Memory B cell (primary cell): ENCODE data around the gene CFD.
"Not testable (repeated sequence)": the region's sequence is repeated elsewhere in the genome, so short reads cannot be mapped to it uniquely, and the experiment has no call there.

Source experiments
- ATAC-seq: fragments of 150-1000 bp; cut with Tn5 transposase; 2 replicates; pipeline ENCODE4 v1.10.0; 2021; ENCODE audit warnings: low read depth, mild to moderate bottlenecking, moderate library complexity
- DNase-seq, 2 donors: peaks; one replicate each; pipeline ENCODE4 v3.0.0; 2022; ENCODE audit warnings: low spot score in 2 of 2
- H3K27ac Mint-ChIP-seq: one replicate; pipeline ENCODE4 v1.8.0; 2022; ENCODE audit warnings: mild to moderate bottlenecking, moderate library complexity, mixed read lengths
- H3K27me3 Mint-ChIP-seq: one replicate; pipeline ENCODE4 v1.8.0; 2022; ENCODE audit warnings: mixed read lengths
- H3K36me3 Mint-ChIP-seq: one replicate; pipeline ENCODE4 v1.8.0; 2022; ENCODE audit warnings: mild to moderate bottlenecking, mixed read lengths
- H3K4me1 Mint-ChIP-seq: one replicate; pipeline ENCODE4 v1.8.0; 2022; ENCODE audit warnings: mixed read lengths
- H3K4me3 Mint-ChIP-seq: one replicate; pipeline ENCODE4 v1.8.0; 2022; ENCODE audit warnings: mild to moderate bottlenecking, moderate library complexity, mixed read lengths
- H3K9me3 Mint-ChIP-seq: one replicate; pipeline ENCODE4 v1.8.0; 2022; ENCODE audit warnings: mixed read lengths

CFD gene

GRCh38 chr19:879711-880438 is 20.4 kb downstream of the CFD start:
- Mint-ChIP-seq H3K27me3 (no peaks in the 10 kb centered on the region), H3K4me3 (no peak overlapping the region), H3K4me1 (peaks cover 9% of the 10 kb centered on the region), H3K9me3 (no peaks in the 10 kb centered on the region), H3K36me3 (peaks cover 8% of the 10 kb centered on the region), H3K27ac (peak overlapping the region; percentile 75)
- no peak for ATAC-seq
- no peak for DNase-seq

DNA sequence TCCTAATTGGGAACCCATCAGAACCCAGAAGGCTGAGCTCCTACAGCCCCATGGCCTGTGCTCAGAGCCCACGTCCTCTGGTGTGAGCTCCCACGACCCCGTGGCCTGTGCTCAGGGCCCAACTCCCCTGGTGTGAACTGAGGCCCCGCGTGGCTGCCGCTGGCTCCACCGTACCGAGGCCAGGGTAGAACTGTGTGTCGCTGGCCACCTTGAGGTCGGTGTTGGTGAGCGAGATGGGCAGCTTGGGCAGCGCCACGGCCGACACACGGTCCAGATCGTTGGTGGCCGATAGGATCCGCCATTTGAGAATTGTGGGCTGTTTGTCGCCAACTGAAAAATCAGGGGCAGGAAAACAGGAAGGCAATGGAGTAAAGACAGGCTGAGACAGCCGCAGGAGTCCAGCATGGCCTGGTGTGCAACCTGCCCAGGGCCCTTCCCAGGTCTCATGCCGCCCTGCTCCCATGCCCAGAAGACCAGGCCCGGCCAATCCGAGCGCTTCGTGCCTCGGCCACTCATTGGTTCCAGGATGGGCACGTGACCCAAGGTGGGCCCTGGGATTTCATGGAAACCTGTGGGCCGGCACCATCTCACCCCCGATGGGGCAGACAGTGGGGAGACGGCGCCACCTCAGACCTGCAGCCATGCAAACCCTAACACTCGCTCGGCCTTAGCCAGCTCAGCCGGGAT is 22.1 kb downstream of the CFD start:
- Mint-ChIP-seq H3K36me3 (peaks cover 8% of the 10 kb centered on the region), H3K9me3 (no peaks in the 10 kb centered on the region), H3K4me1 (peaks cover 5% of the 10 kb centered on the region), H3K27ac (no peak overlapping the region), H3K4me3 (no peak overlapping the region), H3K27me3 (no peaks in the 10 kb centered on the region)
- ATAC-seq, result no peak
- DNase-seq, result no peak

GRCh38 chr19:882871-883497 is 23.5 kb downstream of the CFD start:
- H3K4me3 Mint-ChIP-seq, result no peak overlapping the region

GRCh38 chr19:883661-884211 is 24.3 kb downstream of the CFD start:
- peaks cover 8% of the 10 kb centered on the region for H3K36me3 Mint-ChIP-seq
- H3K27ac Mint-ChIP-seq, result no peak overlapping the region
- ATAC-seq, result no peak
- H3K9me3 Mint-ChIP-seq, result no peaks in the 10 kb centered on the region
- no peaks in the 10 kb centered on the region for H3K27me3 Mint-ChIP-seq
- no peak overlapping the region for H3K4me3 Mint-ChIP-seq
- DNase-seq, result no peak
- peaks cover 5% of the 10 kb centered on the region for H3K4me1 Mint-ChIP-seq

More at GRCh38 chr19:882871-883497, 23.5 kb downstream of the CFD start:
- H3K27me3 Mint-ChIP-seq, result no peaks in the 10 kb centered on the region
- ATAC-seq (no peak), DNase-seq (no peak)
- peaks cover 8% of the 10 kb centered on the region for H3K36me3 Mint-ChIP-seq
- no peaks in the 10 kb centered on the region for H3K9me3 Mint-ChIP-seq
- H3K27ac Mint-ChIP-seq, result no peak overlapping the region
- peaks cover 5% of the 10 kb centered on the region for H3K4me1 Mint-ChIP-seq

- Mint-ChIP-seq H3K9me3 (no peaks in the 10 kb centered on the region), H3K27ac (no peak overlapping the region), H3K4me3 (no peak overlapping the region), H3K4me1 (peaks cover 5% of the 10 kb centered on the region), H3K36me3 (peaks cover 2% of the 10 kb centered on the region), H3K27me3 (no peaks in the 10 kb centered on the region)
- no peak for ATAC-seq
- no peak for DNase-seq
These were observed 25.2 kb downstream of the CFD start for GRCh38 chr19:884420-885211.

GRCh38 chr19:885536-886224 is 26.2 kb downstream of the CFD start:
- H3K27me3 Mint-ChIP-seq, result no peaks in the 10 kb centered on the region
- no peak overlapping the region for H3K4me3 Mint-ChIP-seq
- DNase-seq, result no peak
- H3K4me1 Mint-ChIP-seq, result peaks cover 5% of the 10 kb centered on the region
- no peak overlapping the region for H3K27ac Mint-ChIP-seq
- ATAC-seq, result no peak
- H3K9me3 Mint-ChIP-seq, result no peaks in the 10 kb centered on the region
- peaks cover 2% of the 10 kb centered on the region for H3K36me3 Mint-ChIP-seq

- no peaks in the 10 kb centered on the region for H3K27me3 Mint-ChIP-seq
- DNase-seq, result no peak
- H3K4me3 Mint-ChIP-seq, result no peak overlapping the region
- no peaks in the 10 kb centered on the region for H3K9me3 Mint-ChIP-seq
- H3K27ac Mint-ChIP-seq, result peak overlapping the region; percentile 100
- H3K4me1 Mint-ChIP-seq, result peaks cover 11% of the 10 kb centered on the region
- no peak for ATAC-seq
- H3K36me3 Mint-ChIP-seq, result peaks cover 2% of the 10 kb centered on the region
These were observed 27.6 kb downstream of the CFD start for GRCh38 chr19:887072-887471.

DNA sequence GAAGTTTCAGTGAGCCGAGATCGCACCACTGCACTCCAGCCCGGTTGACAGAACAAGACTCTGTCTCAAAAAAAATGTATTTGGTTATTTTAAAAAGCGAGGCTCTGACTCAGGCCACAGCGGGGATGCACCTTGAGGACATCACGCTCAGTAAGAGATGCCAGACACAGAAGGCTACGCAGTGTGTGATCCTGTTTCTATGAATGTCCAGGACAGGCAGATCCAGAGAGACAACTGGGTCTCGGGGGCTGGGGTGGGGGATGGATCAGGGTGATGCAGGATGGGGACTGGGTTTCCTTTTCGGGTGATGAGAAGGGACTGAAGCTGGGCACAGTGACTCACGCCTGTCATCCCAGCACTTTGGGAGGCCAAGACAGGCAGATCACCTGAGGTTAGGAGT is 28.1 kb downstream of the CFD start:
- DNase-seq, result no peak
- H3K27ac Mint-ChIP-seq, result peak overlapping the region; percentile 100
- no peak overlapping the region for H3K4me3 Mint-ChIP-seq
- no peaks in the 10 kb centered on the region for H3K9me3 Mint-ChIP-seq
- H3K36me3 Mint-ChIP-seq, result peaks cover 4% of the 10 kb centered on the region
- H3K4me1 Mint-ChIP-seq, result peaks cover 14% of the 10 kb centered on the region
- H3K27me3 Mint-ChIP-seq, result no peaks in the 10 kb centered on the region
- no peak for ATAC-seq

DNA sequence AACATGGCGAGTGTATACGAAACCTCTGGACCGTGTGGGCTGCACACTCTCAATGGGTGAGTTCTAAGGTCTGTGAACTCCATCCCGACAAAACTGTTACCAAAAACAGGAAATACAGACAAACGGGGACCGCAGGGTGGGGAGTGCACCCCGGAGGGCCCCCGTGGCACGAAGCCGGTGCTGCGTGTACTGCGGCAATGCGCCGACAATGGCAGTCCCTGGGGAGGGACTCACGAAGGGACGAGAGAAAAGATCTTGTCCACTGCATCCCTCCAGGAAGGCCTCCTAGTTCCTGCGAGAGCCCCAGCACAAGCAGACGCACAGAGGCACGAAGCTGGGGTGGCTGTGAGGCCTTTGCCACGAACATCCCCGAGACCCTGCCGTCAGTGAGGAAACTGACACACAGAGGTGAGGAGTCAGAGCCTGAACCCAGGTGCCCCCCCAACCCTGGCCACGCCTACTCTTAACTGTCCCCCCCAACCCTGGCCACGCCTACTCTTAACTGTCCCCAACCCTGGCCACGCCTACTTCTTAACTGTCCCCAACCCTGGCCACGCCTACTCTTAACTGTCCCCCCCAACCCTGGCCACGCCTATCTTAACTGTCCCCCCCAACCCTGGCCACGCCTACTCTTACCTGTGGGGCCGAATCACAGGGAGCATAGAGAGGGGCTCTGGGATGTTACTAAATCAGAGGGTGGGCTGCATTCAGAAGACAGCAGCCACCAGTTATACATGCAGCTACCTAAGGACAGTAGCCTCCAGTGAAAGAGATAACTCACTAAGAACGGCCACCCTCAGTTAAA is 29.3 kb downstream of the CFD start:
- Mint-ChIP-seq H3K4me3 (peak overlapping the region; percentile 28), H3K9me3 (no peaks in the 10 kb centered on the region), H3K36me3 (peaks cover 4% of the 10 kb centered on the region), H3K27me3 (no peaks in the 10 kb centered on the region), H3K4me1 (peaks cover 20% of the 10 kb centered on the region), H3K27ac (peak overlapping the region; percentile 100)
- ATAC-seq (peak; percentile 60), DNase-seq (peak in 1 of 2 donors; percentile 59)

GRCh38 chr19:889662-890295 is 30.3 kb downstream of the CFD start:
- DNase-seq (no peak), ATAC-seq (no peak)
- Mint-ChIP-seq H3K27me3 (no peaks in the 10 kb centered on the region), H3K27ac (peak overlapping the region; percentile 100), H3K4me3 (no peak overlapping the region), H3K9me3 (no peaks in the 10 kb centered on the region), H3K36me3 (peaks cover 4% of the 10 kb centered on the region), H3K4me1 (peaks cover 20% of the 10 kb centered on the region)

DNA sequence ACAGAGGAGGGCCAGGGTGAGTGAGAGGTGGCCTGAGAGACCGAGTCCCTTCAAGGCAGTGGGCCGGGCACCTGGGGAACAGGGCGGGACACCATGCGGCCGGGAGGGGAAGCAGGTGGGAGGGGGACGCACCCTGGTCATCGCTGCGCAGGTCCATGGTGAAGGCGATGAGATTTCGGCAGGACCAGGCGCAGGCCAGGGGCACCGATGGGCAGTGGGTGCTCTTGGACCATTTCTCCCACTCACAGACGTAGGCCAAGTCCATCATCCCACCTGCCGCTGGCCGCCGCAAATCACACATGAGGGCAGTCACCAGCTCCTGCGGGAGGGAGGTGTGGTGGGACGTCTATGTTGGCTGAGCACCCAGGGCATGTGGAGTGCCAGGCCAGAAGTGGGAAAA is 31.4 kb downstream of the CFD start:
- ATAC-seq (no peak), DNase-seq (no peak)
- H3K4me1 Mint-ChIP-seq, result peaks cover 20% of the 10 kb centered on the region
- no peaks in the 10 kb centered on the region for H3K27me3 Mint-ChIP-seq
- peaks cover 4% of the 10 kb centered on the region for H3K36me3 Mint-ChIP-seq
- H3K4me3 Mint-ChIP-seq, result peak overlapping the region; percentile 59
- no peaks in the 10 kb centered on the region for H3K9me3 Mint-ChIP-seq
- peak overlapping the region; percentile 100 for H3K27ac Mint-ChIP-seq

DNA sequence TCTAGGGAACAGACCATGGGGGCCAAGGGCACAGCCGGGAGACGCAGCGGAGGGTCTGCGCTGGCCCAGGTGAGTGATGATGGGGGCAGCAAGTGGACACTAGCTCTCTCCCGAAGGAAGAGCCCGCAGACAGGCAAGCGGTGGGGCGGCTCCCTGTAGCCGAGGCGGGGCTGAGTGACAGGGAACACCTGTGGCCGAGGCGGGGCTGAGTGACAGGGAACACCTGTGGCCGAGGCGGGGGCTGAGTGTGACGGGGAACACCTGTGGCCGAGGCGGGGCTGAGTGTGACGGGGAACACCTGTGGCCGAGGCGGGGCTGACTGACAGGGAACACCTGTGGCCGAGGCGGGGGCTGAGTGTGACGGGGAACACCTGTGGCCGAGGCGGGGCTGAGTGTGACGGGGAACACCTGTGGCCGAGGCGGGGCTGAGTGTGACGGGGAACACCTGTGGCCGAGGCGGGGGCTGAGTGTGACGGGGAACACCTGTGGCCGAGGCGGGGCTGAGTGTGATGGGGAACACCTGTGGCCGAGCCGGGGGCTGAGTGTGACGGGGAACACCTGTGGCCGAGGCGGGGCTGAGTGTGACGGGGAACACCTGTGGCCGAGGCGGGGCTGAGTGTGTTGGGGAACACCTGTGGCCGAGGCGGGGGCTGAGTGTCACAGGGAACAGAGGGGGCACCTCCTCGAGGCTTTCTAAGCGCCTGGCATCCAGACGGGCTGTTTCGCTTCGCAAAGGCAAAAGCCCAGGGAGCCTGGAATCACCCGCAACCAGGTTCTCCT is 32.1 kb downstream of the CFD start:
- Mint-ChIP-seq H3K4me1 (peaks cover 23% of the 10 kb centered on the region), H3K27ac (peak overlapping the region; percentile 100), H3K4me3 (peak overlapping the region; percentile 87)
- not testable (repeated sequence) for ATAC-seq, H3K36me3 Mint-ChIP-seq, H3K27me3 Mint-ChIP-seq, H3K9me3 Mint-ChIP-seq
- DNase-seq, result peak in 1 of 2 donors; percentile 59
